HFF-Myc (cell line): ENCODE data around the gene DDX20.

Experiments used
- DNase-seq: peaks from one replicate; pipeline ENCODE4 v3.0.0-alpha.2; 2011; ENCODE audit warnings: low read depth; ENCODE audit errors: extremely low read depth
- H3K4me3 ChIP-seq: replicated peaks from 2 replicates; pipeline ENCODE4 v1.5.1; 2011; ENCODE audit warnings: low read depth, mild to moderate bottlenecking, control low read depth, low read length
- CTCF ChIP-seq: IDR thresholded peaks from 2 replicates; pipeline ENCODE4 v1.5.1; 2012; ENCODE audit warnings: mild to moderate bottlenecking, low read depth, low read length, control low read depth; ENCODE audit errors: missing control alignments

DDX20 gene

GRCh38 chr1:111719135-111719534, 36.6 kb upstream of the DDX20 start:
- no peak overlapping the region for H3K4me3 ChIP-seq
- TF ChIP-seq CTCF, result no peak
- no peak for DNase-seq

- H3K4me3 ChIP-seq, result no peak overlapping the region
- DNase-seq, result no peak
- no peak for TF ChIP-seq CTCF
Measured at GRCh38 chr1:111719674-111720132, 36.0 kb upstream of the DDX20 start.

- DNase-seq, result no peak
- H3K4me3 ChIP-seq, result no peak overlapping the region
- TF ChIP-seq CTCF, result no peak
Measured at GRCh38 chr1:111720274-111720976, 35.3 kb upstream of the DDX20 start.

DNA sequence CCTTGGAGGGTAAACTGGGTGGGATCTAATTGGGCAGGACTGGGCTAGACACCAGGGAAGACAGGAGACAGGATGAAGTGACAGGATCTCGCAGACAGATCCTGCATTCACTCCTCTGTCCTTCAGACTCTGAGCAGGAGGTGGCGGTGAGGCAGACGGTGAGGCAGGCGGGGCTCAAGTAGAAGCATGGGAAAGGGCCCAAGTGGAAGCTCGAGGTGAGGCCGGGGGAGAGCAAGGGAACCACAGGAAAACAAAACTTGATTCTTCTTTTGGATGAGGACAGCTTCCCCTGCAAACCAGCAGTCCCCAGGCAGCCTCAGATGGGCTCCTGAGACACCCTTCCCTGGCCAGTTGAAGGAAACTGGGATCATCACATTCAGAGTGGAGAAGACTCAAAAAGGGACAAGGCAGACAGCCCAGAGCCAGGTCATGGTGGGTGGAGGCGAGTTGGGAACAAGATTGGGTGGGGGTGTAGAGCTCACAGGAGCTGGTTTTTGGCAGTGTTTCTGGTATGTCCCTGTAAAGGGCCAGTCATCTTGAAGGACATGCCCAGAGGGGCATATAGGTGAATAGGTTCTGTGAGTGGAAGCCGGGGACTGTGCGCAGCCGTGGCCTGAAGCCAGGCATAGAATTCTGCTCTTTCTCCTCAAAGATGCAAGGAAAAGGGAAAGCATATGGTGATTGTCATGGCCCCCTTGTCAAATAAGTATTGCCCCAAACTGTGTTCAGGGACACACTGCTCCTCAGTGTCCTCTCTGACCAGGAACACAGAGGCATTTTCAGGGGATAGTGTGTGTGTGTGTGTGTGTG, 34.5 kb upstream of the DDX20 start:
- DNase-seq, result no peak
- H3K4me3 ChIP-seq, result no peak overlapping the region
- no peak for TF ChIP-seq CTCF

DNA sequence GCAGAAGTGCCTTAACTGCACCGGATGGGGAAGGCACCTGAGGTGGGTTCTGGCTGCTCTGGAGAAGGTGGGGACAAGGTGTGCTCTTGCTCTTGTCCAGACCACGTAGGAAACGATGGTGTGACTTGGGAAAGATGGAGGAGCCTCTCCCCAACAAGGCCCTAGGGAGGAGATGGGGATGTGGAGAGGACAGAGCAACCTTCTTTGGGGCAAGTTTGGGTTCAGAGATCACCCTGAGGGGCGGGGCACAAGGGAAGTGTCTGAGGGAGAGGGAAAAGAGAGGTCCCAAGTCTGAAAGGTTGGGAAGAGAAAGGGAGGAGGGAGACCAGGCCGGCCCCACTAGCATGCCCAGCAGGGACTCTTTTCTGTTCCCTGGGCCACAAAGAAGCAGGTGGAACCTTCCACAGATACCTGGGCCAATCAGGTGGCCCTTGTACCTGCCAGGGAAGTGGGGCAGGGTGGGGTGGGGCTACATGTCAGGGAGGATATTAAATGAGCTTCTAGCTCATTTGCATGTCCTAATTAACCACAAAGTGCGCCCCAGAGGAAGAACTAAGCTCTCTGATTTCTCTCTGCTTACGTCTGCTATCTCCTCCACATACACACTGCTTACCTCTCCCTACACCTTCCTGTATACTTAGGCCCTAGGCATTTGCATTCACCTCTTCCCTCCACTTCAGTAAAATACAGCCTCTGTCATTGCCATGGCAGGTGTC, 32.5 kb upstream of the DDX20 start:
- TF ChIP-seq CTCF, result no peak
- no peak for DNase-seq
- no peak overlapping the region for H3K4me3 ChIP-seq

- DNase-seq, result no peak
- no peak for TF ChIP-seq CTCF
- no peak overlapping the region for H3K4me3 ChIP-seq
Measured at GRCh38 chr1:111723871-111724270, 31.8 kb upstream of the DDX20 start.
